GM04503 (cell line): ENCODE data around the gene PITPNC1.
"Not testable (repeated sequence)": the region's sequence is repeated elsewhere in the genome, so short reads cannot be mapped to it uniquely, and the experiment has no call there.

Source experiments
- DNase-seq: peaks from one replicate; pipeline ENCODE4 v3.0.0-alpha.2; 2012; ENCODE audit warnings: low read depth

The PITPNC1 gene

GRCh38 chr17:67651218-67651579 is 274.1 kb downstream of the PITPNC1 start:
- not testable (repeated sequence) for DNase-seq

DNA sequence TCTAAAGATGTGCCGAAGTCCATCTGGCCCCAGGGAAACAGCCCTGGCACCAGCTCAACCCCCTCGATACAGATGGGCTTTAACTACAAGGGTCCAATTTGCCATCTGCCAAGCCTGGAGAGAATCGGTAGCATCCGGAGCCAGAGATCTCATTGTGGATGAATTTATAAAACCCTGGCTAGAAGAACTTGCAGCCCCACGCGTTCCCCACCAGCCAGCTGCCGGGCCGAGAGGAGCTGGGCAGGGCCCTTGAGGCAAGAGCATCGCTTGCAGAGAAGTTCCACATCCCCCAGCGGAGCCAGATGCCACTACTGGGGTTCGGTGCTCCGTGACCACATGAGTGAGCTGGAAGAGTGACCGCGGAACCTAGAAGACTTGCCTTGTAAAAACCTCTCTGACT is 275.4 kb downstream of the PITPNC1 start:
- no peak for DNase-seq

- DNase-seq: no peak
These were observed 278.5 kb downstream of the PITPNC1 start for GRCh38 chr17:67655478-67656148.

DNA sequence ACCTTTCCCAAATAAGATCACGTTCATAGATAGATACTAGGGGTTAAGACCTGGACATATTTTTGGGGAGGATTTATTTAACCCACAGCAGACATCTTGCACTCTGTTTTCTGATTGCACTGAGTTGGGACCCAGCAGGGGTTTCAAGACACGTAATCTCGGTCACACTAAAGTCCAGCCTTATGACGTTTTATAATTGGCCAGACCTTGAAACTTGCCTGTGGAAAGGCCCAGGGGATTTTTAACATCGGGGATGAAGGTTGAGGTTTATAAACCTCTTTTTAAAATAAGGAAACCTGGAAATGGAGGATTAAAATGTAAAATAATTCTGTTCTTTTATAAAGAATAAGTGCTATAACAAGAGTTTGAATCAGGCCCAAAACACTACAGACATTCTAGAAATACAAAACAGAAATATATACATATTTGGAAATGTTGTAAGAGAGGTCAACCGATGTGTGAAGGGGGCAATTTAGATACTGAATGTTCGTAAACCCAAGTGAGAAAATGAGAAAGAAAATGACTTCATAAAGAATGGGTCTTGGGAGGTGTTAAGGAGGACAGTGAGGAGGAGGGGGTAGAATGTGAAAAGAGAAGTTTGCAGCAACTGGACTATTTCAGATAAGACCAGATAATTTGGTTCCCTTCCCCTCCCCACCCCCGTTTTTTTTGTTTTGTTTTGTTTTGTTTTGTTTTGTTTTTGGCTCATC is 279.6 kb downstream of the PITPNC1 start:
- no peak for DNase-seq

DNA sequence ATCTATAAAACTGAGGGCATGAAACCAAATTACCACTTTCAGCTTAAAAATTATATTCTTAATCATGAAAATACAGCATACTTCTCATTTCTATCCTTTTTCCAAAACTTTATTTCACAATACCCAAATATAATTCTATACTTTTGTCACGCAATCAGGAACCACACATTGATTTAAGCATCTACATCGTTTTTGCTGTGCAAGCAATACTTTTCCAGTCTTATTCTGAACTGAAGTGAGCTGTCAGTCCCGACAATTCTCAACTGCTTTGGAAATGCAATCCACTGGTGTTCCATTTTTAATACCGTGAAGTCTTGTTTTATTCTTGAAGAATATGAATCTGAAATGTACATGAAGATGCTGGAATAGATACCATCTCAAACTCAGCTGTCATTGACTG is 280.5 kb downstream of the PITPNC1 start:
- DNase-seq: no peak

GRCh38 chr17:67658265-67658664 is 281.2 kb downstream of the PITPNC1 start:
- no peak for DNase-seq

DNA sequence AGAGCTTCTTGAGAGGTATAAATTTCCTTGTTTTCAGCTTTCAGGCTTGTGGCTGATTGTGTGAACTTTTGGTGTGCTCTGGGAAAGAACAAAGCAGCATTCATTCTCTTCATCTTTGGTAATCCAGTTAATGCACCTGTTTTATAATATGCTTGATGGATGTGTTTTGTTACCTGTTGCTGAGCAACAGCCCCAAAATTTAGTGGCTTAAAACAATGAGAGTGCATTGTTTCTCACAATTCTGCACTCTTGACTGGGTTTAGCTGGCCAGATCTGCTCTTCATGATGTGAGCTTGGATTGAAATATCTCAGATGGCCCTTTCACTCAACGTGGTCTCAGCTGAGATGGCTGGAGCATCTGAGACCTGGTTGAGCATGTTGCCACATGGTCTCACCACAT is 281.9 kb downstream of the PITPNC1 start:
- no peak for DNase-seq

DNA sequence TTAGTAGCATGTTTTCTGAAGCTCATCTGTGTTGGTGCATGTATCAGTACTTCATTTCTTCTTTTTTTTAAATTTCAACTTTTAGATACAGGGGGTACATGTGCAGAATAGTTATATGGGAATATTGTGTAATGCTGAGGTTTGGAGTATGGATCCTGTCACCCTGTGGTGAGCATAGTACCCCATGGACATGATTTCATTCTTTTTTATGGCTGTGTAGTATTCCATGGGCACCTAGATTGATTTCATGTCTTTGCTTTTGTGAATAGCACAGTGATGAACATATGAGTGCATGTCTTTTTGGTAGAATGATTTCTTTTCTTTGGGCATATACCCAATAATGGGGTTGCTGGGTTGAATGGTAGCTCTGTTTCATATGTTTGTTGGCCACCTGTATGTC is 285.6 kb downstream of the PITPNC1 start:
- DNase-seq: no peak

- DNase-seq: no peak
These were observed 286.4 kb downstream of the PITPNC1 start for GRCh38 chr17:67663457-67663856.

GRCh38 chr17:67666028-67666427 is 288.9 kb downstream of the PITPNC1 start:
- DNase-seq: no peak

- no peak for DNase-seq
These were observed 289.6 kb downstream of the PITPNC1 start for GRCh38 chr17:67666710-67667109.

DNA sequence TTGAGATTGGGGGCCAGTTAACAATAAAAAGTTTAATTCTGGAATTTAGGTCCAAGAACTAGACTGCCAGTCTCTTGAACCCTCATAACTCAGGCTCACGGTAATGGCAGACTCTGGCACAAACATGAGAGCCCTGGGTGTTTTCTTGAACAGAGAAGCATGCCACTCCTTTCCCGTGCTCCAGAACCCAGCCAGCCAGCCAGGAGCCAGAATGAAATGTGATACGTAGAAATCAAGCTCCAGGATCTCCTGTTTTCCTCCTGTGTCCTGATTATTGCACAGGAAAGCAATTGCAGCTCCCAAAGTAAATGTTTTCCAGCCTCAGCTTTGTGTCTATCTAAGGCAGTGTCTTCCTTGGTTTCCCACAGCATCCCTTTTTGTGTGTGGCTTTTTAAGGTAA is 294.4 kb downstream of the PITPNC1 start:
- DNase-seq: no peak

DNA sequence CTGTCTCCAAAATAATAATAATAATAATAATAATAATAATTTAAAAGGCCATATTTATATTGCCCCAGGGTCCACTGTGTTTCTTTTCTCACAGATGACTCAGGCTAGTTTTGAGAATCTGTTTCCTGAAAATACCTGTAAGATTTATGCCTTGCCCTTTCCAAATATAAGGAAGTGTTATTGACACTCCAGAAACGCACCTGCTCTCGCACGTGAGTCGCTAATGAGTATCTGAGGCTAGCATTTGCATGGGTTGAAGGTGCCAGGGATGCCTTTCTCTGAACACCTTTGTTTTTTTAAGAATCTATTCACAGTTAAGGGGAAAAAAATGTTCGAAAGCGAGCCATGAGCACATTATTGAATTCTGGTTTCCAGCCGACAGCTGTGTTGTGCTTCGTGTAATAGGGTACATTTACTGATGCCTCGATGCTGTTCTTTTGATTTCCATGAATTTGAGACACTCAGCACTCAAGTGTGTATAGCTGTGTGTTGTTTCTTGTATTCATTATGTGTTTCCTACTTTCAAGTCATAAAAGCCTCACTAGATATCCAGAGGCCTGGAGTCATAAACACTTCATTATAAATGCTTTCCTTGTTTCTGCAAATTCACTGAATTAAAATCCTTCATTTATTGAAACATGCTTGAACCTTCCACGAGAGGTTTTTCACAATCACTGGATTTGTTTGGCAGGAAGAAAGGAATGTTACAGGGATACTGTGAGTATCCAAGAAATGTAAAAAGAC is 295.7 kb downstream of the PITPNC1 start:
- no peak for DNase-seq

DNA sequence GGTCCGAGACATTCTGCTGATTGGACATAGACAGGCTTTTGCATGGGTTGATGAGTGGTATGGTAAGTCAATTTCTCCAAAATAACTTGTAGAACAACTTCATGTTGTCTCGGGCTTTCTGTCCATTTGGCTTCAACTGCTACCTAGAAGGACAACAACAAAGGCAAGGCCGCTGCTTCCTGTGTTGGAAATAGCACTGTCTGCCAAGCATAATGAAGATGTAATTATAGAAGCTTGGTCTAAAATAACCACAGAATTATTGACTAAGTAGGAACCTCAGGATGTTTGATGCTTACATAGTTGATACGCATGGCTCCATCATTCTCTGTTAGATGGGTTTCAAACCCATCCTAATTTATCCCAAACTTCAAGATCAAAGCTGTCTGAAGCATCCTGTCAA is 298.4 kb downstream of the PITPNC1 start:
- no peak for DNase-seq

GRCh38 chr17:67676305-67676704 is 299.2 kb downstream of the PITPNC1 start:
- no peak for DNase-seq

DNA sequence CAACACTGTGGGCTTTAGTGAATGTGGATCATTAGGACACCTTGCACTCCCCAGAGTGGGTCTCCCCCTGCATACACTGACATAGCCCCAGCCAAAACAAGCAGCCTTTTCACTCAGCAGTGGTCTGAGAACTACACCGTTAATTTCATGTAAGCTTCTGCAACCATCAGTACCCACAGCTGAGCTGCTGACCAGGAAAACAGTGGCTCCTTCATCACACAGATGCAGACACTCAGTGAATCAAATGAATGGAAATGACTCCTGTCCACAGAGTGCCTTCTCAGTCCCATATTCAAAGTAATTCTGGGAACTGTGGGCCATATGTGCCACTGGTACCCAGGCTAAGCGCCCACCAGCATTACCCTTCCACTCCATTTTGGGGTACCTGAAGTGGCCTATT is 301.3 kb downstream of the PITPNC1 start:
- no peak for DNase-seq

- no peak for DNase-seq
These were observed 302.1 kb downstream of the PITPNC1 start for GRCh38 chr17:67679225-67679624.

- DNase-seq: no peak
These were observed 302.6 kb downstream of the PITPNC1 start for GRCh38 chr17:67679721-67680120.

DNA sequence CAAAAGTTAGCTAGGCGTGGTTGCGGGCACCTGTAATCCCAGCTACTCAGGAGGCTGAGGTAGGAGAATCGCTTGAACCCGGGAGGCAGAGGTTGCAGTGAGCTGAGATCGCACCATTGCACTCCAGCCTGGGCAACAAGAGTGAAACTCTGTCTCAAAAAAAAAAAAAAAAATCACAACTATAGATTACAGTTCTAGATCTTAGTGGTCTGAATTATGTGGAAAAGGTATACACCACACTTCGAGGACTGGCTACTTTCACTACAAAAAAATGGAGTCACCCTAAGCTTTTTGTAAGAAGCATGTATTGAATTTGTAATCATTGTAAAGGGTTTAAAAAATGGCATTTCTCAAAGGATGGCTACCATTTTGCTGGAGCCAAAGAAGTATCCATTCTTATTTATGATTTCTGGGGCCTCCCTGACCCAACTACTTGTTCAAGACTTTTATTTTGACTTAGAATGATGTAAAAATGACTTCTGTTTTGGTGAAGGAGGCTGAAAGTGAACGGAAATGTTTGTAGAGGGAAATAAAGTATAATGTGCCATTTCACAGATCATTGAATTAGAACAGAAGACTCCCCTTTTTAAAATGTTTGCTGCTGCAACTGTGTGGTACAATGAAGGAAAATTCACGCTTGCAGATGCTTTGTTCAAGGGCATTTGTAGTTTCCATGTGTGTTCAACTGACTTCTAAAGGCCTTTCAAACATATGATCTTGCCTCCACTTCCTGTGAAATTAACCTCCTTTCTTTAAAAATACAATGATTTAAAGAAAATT is 303.6 kb downstream of the PITPNC1 start:
- no peak for DNase-seq

DNA sequence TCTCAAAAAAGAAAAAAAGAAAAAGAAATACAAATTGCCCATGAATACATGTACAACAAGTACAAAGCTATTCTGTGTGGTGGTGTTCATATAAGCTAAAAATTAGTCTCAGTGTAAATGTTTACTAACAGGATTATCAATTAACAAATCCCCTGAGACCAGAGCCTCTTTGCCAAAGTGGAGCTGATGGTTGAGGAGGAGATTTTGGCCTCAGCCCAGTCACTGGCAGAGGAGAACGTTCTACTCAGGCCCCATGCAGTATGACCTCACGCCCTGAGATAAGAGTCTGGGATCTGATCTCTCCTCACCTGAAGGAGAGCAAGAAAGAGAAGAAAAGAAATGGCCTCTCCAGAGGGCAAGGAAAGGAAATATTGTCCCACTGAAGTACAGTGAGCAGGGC is 305.1 kb downstream of the PITPNC1 start:
- DNase-seq: no peak

DNA sequence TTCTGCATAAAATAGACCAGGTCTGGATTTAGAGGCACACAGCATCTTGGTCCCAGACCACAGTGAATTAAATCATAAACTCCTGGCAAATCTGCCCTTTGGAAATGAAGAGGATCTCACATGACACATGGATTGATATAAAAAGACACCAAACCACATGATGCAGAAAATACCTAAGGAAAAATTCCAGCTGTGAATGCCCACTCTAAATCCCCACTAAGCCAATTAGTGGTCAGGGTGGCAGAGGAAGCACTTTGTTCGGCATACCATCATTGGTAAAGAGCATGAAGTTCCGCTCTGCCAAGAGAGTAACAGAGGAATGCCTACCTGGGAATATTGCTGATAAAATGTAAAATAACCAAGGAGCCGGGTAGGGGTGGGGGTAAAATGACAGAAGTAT is 308.3 kb downstream of the PITPNC1 start:
- no peak for DNase-seq

DNA sequence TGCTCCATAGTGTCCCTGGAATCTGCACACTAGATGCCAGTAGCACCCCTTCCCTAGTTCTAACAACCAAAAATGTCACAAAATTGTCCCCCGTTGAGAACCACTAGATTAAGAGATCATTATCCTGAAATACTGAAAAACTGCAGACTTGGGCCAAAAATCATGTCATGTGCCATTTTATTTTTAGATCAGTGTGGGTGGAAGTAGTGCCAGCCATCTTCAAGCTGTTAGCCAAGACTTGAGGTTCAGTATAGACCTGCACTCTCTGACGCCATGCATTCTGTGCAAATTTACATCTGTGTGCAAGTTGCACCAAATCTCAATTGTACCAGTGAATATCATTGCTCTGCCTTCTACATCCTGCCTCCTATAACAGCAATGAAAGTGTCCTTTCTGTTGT is 309.2 kb downstream of the PITPNC1 start:
- no peak for DNase-seq

DNA sequence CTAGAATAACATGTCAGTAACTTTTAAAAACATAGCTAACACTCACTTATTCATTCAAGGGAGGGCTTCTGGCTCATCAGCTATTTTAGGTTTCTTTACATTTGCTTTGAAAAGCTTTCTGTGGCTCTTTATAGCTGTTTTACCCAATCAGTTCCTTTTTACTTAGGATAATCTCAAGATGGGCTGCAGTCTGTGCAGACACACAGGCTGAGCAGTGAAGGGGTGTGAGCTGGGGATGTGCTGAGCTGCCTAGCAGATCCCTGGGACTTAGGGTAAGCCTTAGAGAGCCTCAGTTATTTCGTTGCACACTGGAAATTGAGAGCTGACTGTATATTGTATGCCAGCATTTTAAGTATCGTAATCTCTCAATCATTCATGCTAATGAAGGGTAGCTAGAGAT is 310.4 kb downstream of the PITPNC1 start:
- no peak for DNase-seq
